ENCODE measurements around the gene RXRA. TPM values are rescaled to one million over a fixed set of nuclear protein-coding genes. Genes with fewer than 3 reads are reported as not detected.

RXRA gene
- total RNA-seq, 1 experiment from 2014 or later, result 31.6 TPM

- no peak overlapping the region for H3K4me3 ChIP-seq (ENCODE audit: low read depth in 2 of 2, low read length in 2 of 2)
- peaks cover 28% of the 10 kb centered on the region for H3K4me1 ChIP-seq (ENCODE audit: control insufficient read depth, insufficient read depth, low read length)
- no peak for ATAC-seq
- ChIA-PET CTCF (no interaction called here), POLR2A (no interaction called here)
- H3K9me3 ChIP-seq (ENCODE audit: control insufficient read depth, insufficient read depth, low read depth, low read length), result no peaks in the 10 kb centered on the region
- intact Hi-C loops (cut with micrococcal nuclease; ENCODE audit: unreplicated experiment) (no loop called here), in situ Hi-C loops (cut with HindIII; ENCODE audit: low pct_unique_long_range_greater_than_20kb, low sequenced_read_pairs) (no loop called here)
- H3K27ac ChIP-seq (ENCODE audit: low read length), result no peak overlapping the region
- BruUV-seq (replicated peaks), result no TSS peak
- H3K27me3 ChIP-seq (ENCODE audit: control insufficient read depth, insufficient read depth, low read length), result no peaks in the 10 kb centered on the region
- no peak for TF ChIP-seq REST (IDR thresholded peaks at IDR 0.05; ENCODE audit: insufficient read depth in 1 of 2, low read depth in 2 of 2, low read length in 1 of 2)
- no peaks in the 10 kb centered on the region for H3K36me3 ChIP-seq (ENCODE audit: control insufficient read depth, insufficient read depth, low read length)
- DNase-seq (ENCODE audit: low read depth, low spot score), result no peak
These were observed 43.9 kb downstream of the RXRA start for GRCh38 chr9:134370213-134370492.

- peaks cover 32% of the 10 kb centered on the region for H3K4me1 ChIP-seq (ENCODE audit: control insufficient read depth, insufficient read depth, low read length)
- CTCF ChIA-PET, result no interaction called here
These were observed 44.4 kb downstream of the RXRA start for GRCh38 chr9:134370638-134371037.

GRCh38 chr9:134371731-134372130 is 45.5 kb downstream of the RXRA start:
- Histone ChIP-seq H3K27ac (ENCODE audit: low read length) (no peak overlapping the region), H3K36me3 (ENCODE audit: control insufficient read depth, insufficient read depth, low read length) (no peaks in the 10 kb centered on the region), H3K9me3 (ENCODE audit: control insufficient read depth, insufficient read depth, low read depth, low read length) (no peaks in the 10 kb centered on the region), H3K4me3 (ENCODE audit: low read depth in 2 of 2, low read length in 2 of 2) (no peak overlapping the region), H3K4me1 (ENCODE audit: control insufficient read depth, insufficient read depth, low read length) (peaks cover 28% of the 10 kb centered on the region), H3K27me3 (ENCODE audit: control insufficient read depth, insufficient read depth, low read length) (no peaks in the 10 kb centered on the region)
- in situ Hi-C loops (cut with HindIII; ENCODE audit: low pct_unique_long_range_greater_than_20kb, low sequenced_read_pairs), result no loop called here
- DNase-seq (ENCODE audit: low read depth, low spot score) (no peak), ATAC-seq (no peak)
- no TSS peak for BruUV-seq (replicated peaks)
- intact Hi-C loops (cut with micrococcal nuclease; ENCODE audit: unreplicated experiment), result no loop called here
- ChIA-PET CTCF (no interaction called here), POLR2A (no interaction called here)
- TF ChIP-seq REST (IDR thresholded peaks at IDR 0.05; ENCODE audit: insufficient read depth in 1 of 2, low read depth in 2 of 2, low read length in 1 of 2) (no peak), SIN3A (IDR thresholded peaks at IDR 0.05; ENCODE audit: borderline replicate concordance, insufficient read depth, low read depth, low read length) (no peak)

More at GRCh38 chr9:134370638-134371037, 44.4 kb downstream of the RXRA start:
- H3K27ac ChIP-seq (ENCODE audit: low read length), result no peak overlapping the region
- no peaks in the 10 kb centered on the region for H3K9me3 ChIP-seq (ENCODE audit: control insufficient read depth, insufficient read depth, low read depth, low read length)
- DNase-seq (ENCODE audit: low read depth, low spot score), result no peak
- intact Hi-C loops (cut with micrococcal nuclease; ENCODE audit: unreplicated experiment), result no loop called here
- no TSS peak for BruUV-seq (replicated peaks)
- TF ChIP-seq POLR2AphosphoS5 (IDR thresholded peaks at IDR 0.05; ENCODE audit: low read depth, low read length) (no peak), TCF7L2 (IDR thresholded peaks at IDR 0.05; ENCODE audit: low read depth, low read length) (no peak)
- no peak overlapping the region for H3K4me3 ChIP-seq (ENCODE audit: low read depth in 2 of 2, low read length in 2 of 2)
- no peaks in the 10 kb centered on the region for H3K27me3 ChIP-seq (ENCODE audit: control insufficient read depth, insufficient read depth, low read length)
- in situ Hi-C loops (cut with HindIII; ENCODE audit: low pct_unique_long_range_greater_than_20kb, low sequenced_read_pairs), result no loop called here
- H3K36me3 ChIP-seq (ENCODE audit: control insufficient read depth, insufficient read depth, low read length), result no peaks in the 10 kb centered on the region
- ATAC-seq, result no peak
- POLR2A ChIA-PET, result no interaction called here

Data from Panc1 (cell line).